Endometrial microvascular endothelial cells (primary cell): ENCODE results near the gene CAPN7. TPM values are rescaled to one million over a fixed set of nuclear protein-coding genes. Genes with fewer than 3 reads are reported as not detected.

Experiments used
- in situ Hi-C: cut with HindIII; loops from 2 replicates; pipeline ENCODE4 v1.10.0; 2017; ENCODE audit warnings: low sequenced_read_pairs, low pct_unique_long_range_greater_than_20kb; ENCODE audit errors: inconsistent ontology term
- total RNA-seq: library from RNA; depleted of rRNA; stranded (reverse); fragments of >200 nt; gene quantifications from one replicate; pipeline ENCODE4 v1.2.3, GENCODE V29; 2015; ENCODE audit errors: inconsistent ontology term

The CAPN7 gene
- total RNA-seq, 1 donor from 2014 or later: 15.9 TPM

GRCh38 chr3:15267502-15267901, 61.5 kb downstream of the CAPN7 start:
- in situ Hi-C loops: no loop called here

GRCh38 chr3:15268033-15268631, 62.1 kb downstream of the CAPN7 start:
- in situ Hi-C loops: no loop called here

- in situ Hi-C loops: no loop called here
Observed at GRCh38 chr3:15269091-15269989, 63.3 kb downstream of the CAPN7 start.

- in situ Hi-C loops: no loop called here
Observed at GRCh38 chr3:15271030-15271429, 65.0 kb downstream of the CAPN7 start.

- in situ Hi-C loops: no loop called here
Observed at GRCh38 chr3:15271785-15272381, 65.8 kb downstream of the CAPN7 start.

- in situ Hi-C loops: no loop called here
Observed at GRCh38 chr3:15272426-15273196, 66.6 kb downstream of the CAPN7 start.

GRCh38 chr3:15273227-15273626, 67.2 kb downstream of the CAPN7 start:
- in situ Hi-C loops: no loop called here

GRCh38 chr3:15276028-15276724, 70.1 kb downstream of the CAPN7 start:
- in situ Hi-C loops: no loop called here

- in situ Hi-C loops: no loop called here
Observed at GRCh38 chr3:15277861-15278500, 71.9 kb downstream of the CAPN7 start.

GRCh38 chr3:15279205-15279604, 73.2 kb downstream of the CAPN7 start:
- in situ Hi-C loops: no loop called here

- in situ Hi-C loops: no loop called here
Observed at GRCh38 chr3:15279671-15280402, 73.8 kb downstream of the CAPN7 start.

- in situ Hi-C loops: no loop called here
Observed at GRCh38 chr3:15280853-15281532, 74.9 kb downstream of the CAPN7 start.

- in situ Hi-C loops: no loop called here
Observed at GRCh38 chr3:15281817-15282216, 75.8 kb downstream of the CAPN7 start.

- in situ Hi-C loops: no loop called here
Observed at GRCh38 chr3:15283702-15284101, 77.7 kb downstream of the CAPN7 start.

GRCh38 chr3:15284121-15284889, 78.3 kb downstream of the CAPN7 start:
- in situ Hi-C loops: no loop called here

- in situ Hi-C loops: no loop called here
Observed at GRCh38 chr3:15286022-15286421, 80.0 kb downstream of the CAPN7 start.
